Common myeloid progenitor, CD34-positive (primary cell): ENCODE data around the gene CLNK. TPM values are rescaled to one million over a fixed set of nuclear protein-coding genes. Genes with fewer than 3 reads are reported as not detected.

Source experiments
- CTCF ChIA-PET: fragments of 350-600 bp; sonication (Branson Sonifier 250); formaldehyde crosslinking; loops from one replicate; lab custom pipeline; 2021; ENCODE audit warnings: antibody characterized with exemption; lab: Charles Lee
- POLR2A ChIA-PET: fragments of 350-600 bp; sonication (Branson Sonifier 250); formaldehyde crosslinking; loops from one replicate; lab custom pipeline; 2021; ENCODE audit warnings: antibody characterized with exemption; lab: Charles Lee
- DNase-seq, 3 donors: peaks; one replicate each; pipeline versions ENCODE4 v3.0.0 to v3.0.0-alpha.2; 2013
- H3K27ac ChIP-seq, 2 experiments: 1 replicate in 1 of 2; 2 replicates in 1 of 2; pipeline ENCODE4 v1.7.0; 2013; ENCODE audit warnings: inconsistent platforms in 2 of 2, low read length in 2 of 2, mild to moderate bottlenecking in 2 of 2, low read depth in 1 of 2, moderate library complexity in 1 of 2; ENCODE audit not compliant: severe bottlenecking in 2 of 2, insufficient read depth in 1 of 2, poor library complexity in 1 of 2
- H3K27me3 ChIP-seq, 5 experiments: replicated peaks in 2 of 5; 1 replicate in 3 of 5; 2 replicates in 2 of 5; pipeline versions ENCODE4 v1.6.1 to v1.7.0; 2013; ENCODE audit warnings: low read length in 4 of 5, mild to moderate bottlenecking in 2 of 5, moderate library complexity in 2 of 5, inconsistent platforms in 1 of 5; ENCODE audit not compliant: insufficient read depth in 5 of 5, control insufficient read depth in 4 of 5
- H3K36me3 ChIP-seq, 4 experiments: 1 replicate in 2 of 4; 2 replicates in 2 of 4; pipeline versions ENCODE4 v1.6.1 to v1.7.0; 2013; ENCODE audit warnings: low read length in 3 of 4, control low read depth in 1 of 4, mild to moderate bottlenecking in 1 of 4; ENCODE audit not compliant: control insufficient read depth in 4 of 4, insufficient read depth in 4 of 4
- H3K4me1 ChIP-seq, 4 experiments: 1 replicate in 3 of 4; 2 replicates in 1 of 4; pipeline versions ENCODE4 v1.6.1 to v1.7.1; 2013; ENCODE audit warnings: low read length in 3 of 4, mild to moderate bottlenecking in 3 of 4, control low read depth in 1 of 4, inconsistent platforms in 1 of 4, moderate library complexity in 1 of 4; ENCODE audit not compliant: control insufficient read depth in 4 of 4, insufficient read depth in 4 of 4; ENCODE audit errors: control extremely low read depth in 1 of 4
- H3K4me3 ChIP-seq, 7 experiments: 1 replicate in 4 of 7; 2 replicates in 3 of 7; pipeline versions ENCODE4 v1.5.1 to v1.7.0; 2013; ENCODE audit warnings: mild to moderate bottlenecking in 7 of 7, low read length in 6 of 7, moderate library complexity in 6 of 7, inconsistent platforms in 2 of 7, low read depth in 2 of 7, control low read depth in 1 of 7; ENCODE audit not compliant: insufficient read depth in 4 of 7, control insufficient read depth in 1 of 7; ENCODE audit errors: extremely low read depth in 1 of 7
- H3K9me3 ChIP-seq, 5 experiments: 1 replicate in 4 of 5; 2 replicates in 1 of 5; pipeline versions ENCODE4 v1.6.1 to v1.7.1; 2013; ENCODE audit warnings: low read length in 4 of 5, mild to moderate bottlenecking in 2 of 5, inconsistent platforms in 1 of 5, low read depth in 1 of 5, moderate library complexity in 1 of 5; ENCODE audit not compliant: control insufficient read depth in 4 of 5, insufficient read depth in 2 of 5; ENCODE audit errors: control extremely low read depth in 1 of 5
- WGBS: methylation state at CpG from one replicate; pipeline ENCODE4 v1.1.5; 2013; ENCODE audit not compliant: insufficient coverage; 5-methylcytosine and 5-hydroxymethylcytosine counted together
- polyA plus RNA-seq: library from polyadenylated mRNA; unstranded; fragments of 120-200 nt; gene quantifications from one replicate; pipeline ENCODE4 v1.2.1, GENCODE V29; 2013

The CLNK gene
- polyA plus RNA-seq, result 0.96 TPM

GRCh38 chr4:10684631-10685030 is at the start of gene CLNK:
CLNK (minus strand) TSS chr4:10684768; CDS start chr4:10667869, 16,899 bp downstream.
- Histone ChIP-seq H3K4me1 (peaks cover 10 to 58% (median 27%) of the 10 kb centered on the region in 4 experiments), H3K36me3 (no peaks in the 10 kb centered on the region), H3K4me3 (peak within 1 kb of the TSS in 4 of 7 experiments; percentile 8 to 58 (median 22)), H3K27ac (peak within 1 kb of the TSS; percentile 43 to 69), H3K27me3 (no peaks in the 10 kb centered on the region), H3K9me3 (peaks cover 0 to 2% (median 0%) of the 10 kb centered on the region in 5 experiments)
- CTCF ChIA-PET, result interaction anchor here (0.7 to 1.9 kb wide), 4 partner anchors 11 to 19 kb away, joined by 3 to 7 read pairs (median 4); no protein-coding TSS in a partner anchor
- POLR2A ChIA-PET, result no interaction called here
- 12% methylated on average over 8 of the region's 8 CpGs for WGBS
- DNase-seq, result peak; percentile 31 to 88 (median 82)

- H3K9me3 ChIP-seq, result peaks cover 0 to 3% (median 0%) of the 10 kb centered on the region in 5 experiments
- H3K27ac ChIP-seq, result no peak overlapping the region
- H3K4me1 ChIP-seq, result peaks cover 10 to 37% (median 14%) of the 10 kb centered on the region in 4 experiments
- H3K27me3 ChIP-seq, result no peaks in the 10 kb centered on the region
- DNase-seq, result no peak
- H3K36me3 ChIP-seq, result no peaks in the 10 kb centered on the region
- no peak overlapping the region for H3K4me3 ChIP-seq
- WGBS, result no CpG with 5 or more reads among the region's 1 CpG
- ChIA-PET POLR2A (no interaction called here), CTCF (no interaction called here)
These were observed 49.0 kb upstream of the CLNK start for GRCh38 chr4:10733481-10734062.

DNA sequence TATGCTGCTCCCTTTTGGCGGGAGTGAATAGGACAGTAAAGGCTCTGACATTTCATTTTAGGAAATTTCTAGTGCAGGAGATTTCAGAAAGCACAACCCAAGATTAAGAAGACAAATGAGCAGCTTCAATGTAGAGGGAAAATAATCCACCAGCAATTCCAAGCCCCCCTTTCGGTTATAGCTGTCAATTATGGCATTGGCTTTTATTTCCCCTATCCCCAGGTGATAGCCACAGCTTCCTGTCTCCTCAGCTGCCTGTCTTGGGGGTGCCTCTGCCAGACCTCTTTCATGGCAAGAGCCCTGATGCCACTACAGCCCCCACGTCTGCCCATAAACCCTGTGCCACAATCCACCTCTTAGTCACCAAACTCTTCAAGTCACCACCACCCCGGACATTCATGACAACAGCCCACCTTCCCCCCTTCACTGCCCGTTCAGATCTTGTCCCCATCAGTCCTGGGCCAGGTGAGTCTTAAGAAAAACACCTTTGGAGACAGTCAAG is 48.4 kb upstream of the CLNK start:
- Histone ChIP-seq H3K4me1 (peaks cover 10 to 37% (median 14%) of the 10 kb centered on the region in 4 experiments), H3K9me3 (peaks cover 0 to 3% (median 0%) of the 10 kb centered on the region in 5 experiments), H3K36me3 (no peaks in the 10 kb centered on the region), H3K27ac (no peak overlapping the region), H3K4me3 (peak overlapping the region in 2 of 7 experiments; percentile 10 to 14), H3K27me3 (no peaks in the 10 kb centered on the region)
- peak; percentile 6 to 69 (median 57) for DNase-seq
- POLR2A ChIA-PET, result no interaction called here
- CTCF ChIA-PET, result interaction anchor here (1.1 to 1.3 kb wide), 2 partner anchors 11 to 13 kb away, joined by 3 to 4 read pairs; no protein-coding TSS in a partner anchor
- WGBS, result 41% methylated on average over 4 of the region's 5 CpGs

DNA sequence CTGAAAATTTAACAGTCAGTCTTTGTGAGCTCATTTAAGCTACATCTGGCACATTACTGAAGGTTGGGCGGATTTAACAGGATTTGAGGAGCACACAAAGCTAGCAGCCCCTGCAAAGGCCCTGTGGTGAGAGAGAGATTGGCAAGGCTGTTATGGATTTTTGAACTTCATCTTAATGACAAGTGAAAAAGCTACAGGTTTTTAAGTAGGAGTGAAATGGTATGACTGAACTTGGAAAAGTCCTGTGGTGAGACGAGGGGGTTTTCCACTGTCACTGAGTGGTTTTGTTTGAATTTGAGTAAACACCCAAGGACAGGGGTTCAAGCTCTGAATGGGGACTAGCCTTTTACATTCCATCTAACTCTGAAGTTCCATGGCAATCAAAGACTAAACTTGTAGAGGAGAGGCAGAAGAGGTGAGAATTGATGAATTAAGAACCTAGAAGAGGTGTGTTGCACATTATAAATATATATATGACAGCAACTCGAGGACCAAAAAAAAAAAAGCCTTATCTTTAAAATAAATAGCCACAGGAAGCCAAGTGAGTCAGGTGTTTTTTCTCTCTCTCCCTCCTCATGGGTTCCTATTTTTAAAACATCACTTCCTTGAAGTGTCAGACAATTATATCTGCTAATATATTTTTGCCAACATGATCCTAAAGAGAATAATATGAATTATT is 47.8 kb upstream of the CLNK start:
- Histone ChIP-seq H3K9me3 (peaks cover 0 to 3% (median 0%) of the 10 kb centered on the region in 5 experiments), H3K36me3 (no peaks in the 10 kb centered on the region), H3K4me1 (peaks cover 10 to 37% (median 14%) of the 10 kb centered on the region in 4 experiments), H3K27me3 (no peaks in the 10 kb centered on the region), H3K4me3 (peak overlapping the region in 1 of 7 experiments; percentile 14), H3K27ac (no peak overlapping the region)
- 56% methylated on average over 2 of the region's 3 CpGs for WGBS
- ChIA-PET CTCF (interaction anchor here (1.0 to 1.3 kb wide), 3 partner anchors 10 to 149 kb away, joined by 3 to 4 read pairs (median 3); no protein-coding TSS in a partner anchor), POLR2A (no interaction called here)
- DNase-seq, result peak; percentile 29 to 73 (median 69)

DNA sequence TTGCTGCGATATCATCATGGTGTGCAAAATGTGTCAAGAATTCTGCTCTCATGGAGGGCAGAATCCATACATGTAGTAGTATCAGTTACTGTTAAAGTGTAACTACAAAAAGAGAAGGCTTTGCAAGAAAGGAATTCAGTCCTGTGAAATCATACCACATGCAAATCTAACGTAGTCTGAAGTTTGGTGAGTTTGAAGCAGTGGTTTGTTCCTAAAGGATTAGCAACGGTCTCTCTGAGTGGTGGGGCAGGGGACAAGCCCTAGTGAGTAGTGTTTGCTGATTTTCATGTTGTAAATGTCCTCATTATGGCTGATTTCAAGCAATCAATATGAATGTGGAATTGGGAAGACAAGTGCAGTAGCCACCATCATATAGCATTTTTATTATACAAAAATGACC is 47.1 kb upstream of the CLNK start:
- DNase-seq, result no peak
- ChIA-PET POLR2A (no interaction called here), CTCF (interaction anchor here (1.0 to 1.3 kb wide), 3 partner anchors 10 to 148 kb away, joined by 3 to 4 read pairs (median 3); no protein-coding TSS in a partner anchor)
- 100% methylated on average over 2 of the region's 3 CpGs for WGBS
- no peaks in the 10 kb centered on the region for H3K27me3 ChIP-seq
- H3K9me3 ChIP-seq, result peaks cover 0 to 3% (median 0%) of the 10 kb centered on the region in 5 experiments
- H3K27ac ChIP-seq, result no peak overlapping the region
- no peaks in the 10 kb centered on the region for H3K36me3 ChIP-seq
- no peak overlapping the region for H3K4me3 ChIP-seq
- H3K4me1 ChIP-seq, result peaks cover 10 to 37% (median 14%) of the 10 kb centered on the region in 4 experiments

DNA sequence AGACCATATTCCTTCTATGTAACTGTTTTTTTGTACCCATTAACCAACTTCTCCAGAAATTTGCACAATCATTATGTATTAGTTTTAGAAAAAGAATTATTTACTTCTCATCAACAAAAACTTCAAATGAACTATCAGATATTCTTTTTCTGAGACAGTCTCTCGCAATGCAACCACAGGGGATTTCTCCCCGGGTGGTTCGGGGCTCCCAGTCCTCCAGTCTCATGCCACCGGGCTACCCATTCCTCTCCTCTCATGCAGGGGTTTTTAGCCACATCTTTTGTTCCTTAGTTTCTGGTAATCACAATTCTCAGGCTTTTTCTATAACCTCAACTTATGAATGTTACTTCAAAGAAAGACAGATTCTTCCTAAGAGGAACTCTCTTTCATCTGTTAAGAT is 46.6 kb upstream of the CLNK start:
- Histone ChIP-seq H3K4me3 (no peak overlapping the region), H3K9me3 (peaks cover 0 to 3% (median 0%) of the 10 kb centered on the region in 5 experiments), H3K4me1 (peaks cover 10 to 37% (median 14%) of the 10 kb centered on the region in 4 experiments), H3K27ac (no peak overlapping the region), H3K36me3 (no peaks in the 10 kb centered on the region), H3K27me3 (no peaks in the 10 kb centered on the region)
- ChIA-PET POLR2A (no interaction called here), CTCF (no interaction called here)
- no peak for DNase-seq
- 93% methylated on average over 4 of the region's 4 CpGs for WGBS
